Embryonic facial prominence (tissue), 1 donor: ENCODE data around the gene C22orf39.
"Not testable (repeated sequence)": the region's sequence is repeated elsewhere in the genome, so short reads cannot be mapped to it uniquely, and the experiment has no call there.

Experiments
- DNase-seq: peaks from one replicate; pipeline ENCODE4 v3.0.0-alpha.2; 2016; ENCODE audit errors: extremely low spot score

C22orf39 gene

DNA sequence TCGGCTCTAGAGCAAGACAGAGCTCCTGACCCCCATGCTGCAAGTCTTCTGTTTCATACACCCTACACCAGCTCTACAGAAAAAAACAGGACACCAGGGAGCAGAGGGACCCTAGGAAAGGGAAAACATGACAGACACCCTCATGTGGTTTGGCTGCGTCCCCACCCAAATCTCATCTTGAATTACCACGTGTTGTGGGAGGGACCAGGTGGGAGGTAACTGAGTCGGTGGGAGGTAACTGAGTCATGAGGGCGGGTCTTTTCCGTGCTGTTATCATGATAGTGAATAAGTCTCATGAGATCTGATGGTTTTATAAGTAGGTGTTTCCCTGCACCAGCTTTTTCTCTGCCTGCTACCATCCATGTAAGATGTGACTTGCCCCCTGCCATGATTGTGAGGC is 6.6 kb upstream of the C22orf39 start:
- no peak for DNase-seq

GRCh38 chr22:19453718-19454117 is 6.2 kb upstream of the C22orf39 start:
- DNase-seq: no peak

DNA sequence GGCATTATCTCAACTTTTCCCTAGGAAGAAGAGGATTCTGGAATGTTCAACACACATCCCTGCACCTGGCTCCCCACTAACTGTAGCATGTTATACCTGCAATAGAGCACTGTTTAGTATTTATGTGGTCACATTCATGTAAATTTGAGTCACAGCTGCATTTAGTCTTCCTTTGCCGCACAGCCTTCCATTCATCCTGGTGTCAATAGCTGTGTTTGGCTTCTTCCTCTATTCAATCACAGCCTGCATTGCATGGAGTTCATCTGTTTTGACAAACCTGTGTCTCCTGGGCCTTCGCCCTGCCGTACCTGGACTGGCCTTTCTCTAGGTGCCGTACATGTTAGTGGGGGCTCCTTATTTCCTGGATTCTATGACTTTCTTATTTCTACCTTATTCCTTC is 4.1 kb upstream of the C22orf39 start:
- DNase-seq: no peak

DNA sequence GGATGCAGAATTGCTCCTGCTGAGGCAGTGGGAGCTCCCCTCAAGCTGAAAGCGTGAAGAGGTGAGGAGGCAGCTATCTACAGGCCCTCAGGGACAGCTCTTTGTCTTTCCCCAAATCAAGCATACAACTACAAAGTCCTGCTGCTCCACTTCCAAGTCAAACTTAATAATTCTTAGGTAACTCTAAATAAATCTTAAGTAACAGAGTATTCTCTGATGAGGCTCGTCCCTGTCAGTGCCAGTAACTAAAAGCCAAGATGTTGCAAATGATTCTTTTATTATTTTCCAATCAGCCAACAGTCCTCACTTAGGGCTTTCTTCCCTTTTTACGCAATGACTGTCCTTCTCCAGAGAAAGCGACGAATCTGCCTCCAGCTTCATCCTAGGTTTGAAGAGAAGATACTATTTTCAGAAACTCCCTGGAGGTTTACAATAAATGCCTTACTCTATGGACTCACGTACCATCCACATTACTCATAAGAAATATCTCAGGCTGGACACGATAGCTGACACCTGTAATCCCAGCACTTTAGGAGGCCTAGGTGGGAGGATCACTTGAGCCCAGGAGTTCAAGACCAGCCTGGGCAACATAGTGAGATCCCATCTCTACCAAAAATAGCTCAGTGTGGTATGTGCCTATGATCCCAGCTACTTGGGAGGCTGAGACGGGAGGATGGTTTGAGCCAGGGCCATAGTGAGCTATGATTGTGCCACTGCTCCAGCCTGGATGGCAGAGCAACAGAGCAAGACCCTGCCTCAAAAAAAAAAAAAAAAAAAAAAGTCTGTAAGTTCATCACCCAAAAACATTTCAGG is 3.1 kb upstream of the C22orf39 start:
- DNase-seq: no peak

DNA sequence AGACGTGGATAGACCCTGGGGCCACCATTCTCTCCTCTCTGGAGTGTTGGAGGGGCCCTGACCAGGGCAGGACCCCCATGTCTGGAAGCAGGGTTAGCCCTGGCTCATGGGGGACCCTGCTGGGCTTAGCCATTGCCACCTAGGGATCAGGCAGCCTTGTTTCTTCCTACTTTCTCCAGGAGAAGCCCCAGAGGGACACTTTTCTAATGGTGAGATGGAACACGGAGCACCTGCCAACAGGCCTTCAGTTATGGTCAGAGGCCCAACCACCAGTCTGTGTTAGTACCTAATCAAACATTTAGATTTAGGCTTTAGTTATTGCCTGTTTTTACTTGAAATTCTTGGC is 1.9 kb upstream of the C22orf39 start:
- DNase-seq: no peak

GRCh38 chr22:19448739-19449421 is 1.4 kb upstream of the C22orf39 start:
- no peak for DNase-seq

GRCh38 chr22:19448076-19448607 is 631 bp upstream of the C22orf39 start:
- DNase-seq: peak; percentile 19

DNA sequence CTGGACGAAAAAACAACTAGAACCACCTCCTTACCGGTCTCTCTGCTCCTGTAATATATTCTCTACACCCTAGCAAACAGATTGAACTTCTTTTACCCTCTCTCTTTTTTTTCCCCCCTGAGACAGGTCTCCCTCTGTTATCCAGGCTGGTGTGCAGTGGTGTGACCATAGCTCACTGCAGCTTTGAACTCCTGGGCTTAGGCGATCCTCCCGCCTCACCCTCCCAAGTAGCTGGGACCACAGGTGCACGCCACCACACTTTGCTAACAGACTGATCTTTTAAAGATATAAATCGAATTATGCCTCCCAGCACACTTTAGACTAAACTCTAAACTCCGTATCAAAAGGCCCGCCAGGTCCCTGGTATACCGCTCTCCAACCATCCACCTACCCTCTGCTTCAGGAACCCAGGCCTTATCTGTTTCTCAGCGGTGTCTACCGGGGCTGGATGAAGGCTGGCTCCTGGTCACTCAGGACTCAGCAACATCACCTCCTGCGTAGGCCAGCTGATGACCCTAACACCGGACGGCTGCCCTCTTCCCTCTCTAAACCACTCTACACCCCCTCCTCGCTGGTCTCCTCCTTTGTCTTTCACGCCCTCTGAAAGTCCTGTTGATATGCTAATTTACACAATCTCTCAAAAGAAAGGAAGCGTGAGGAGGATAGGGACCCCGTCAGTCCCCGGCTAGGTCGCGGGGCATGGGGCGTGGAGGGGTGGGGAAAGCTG is 745 bp downstream of the C22orf39 start:
- DNase-seq: no peak

DNA sequence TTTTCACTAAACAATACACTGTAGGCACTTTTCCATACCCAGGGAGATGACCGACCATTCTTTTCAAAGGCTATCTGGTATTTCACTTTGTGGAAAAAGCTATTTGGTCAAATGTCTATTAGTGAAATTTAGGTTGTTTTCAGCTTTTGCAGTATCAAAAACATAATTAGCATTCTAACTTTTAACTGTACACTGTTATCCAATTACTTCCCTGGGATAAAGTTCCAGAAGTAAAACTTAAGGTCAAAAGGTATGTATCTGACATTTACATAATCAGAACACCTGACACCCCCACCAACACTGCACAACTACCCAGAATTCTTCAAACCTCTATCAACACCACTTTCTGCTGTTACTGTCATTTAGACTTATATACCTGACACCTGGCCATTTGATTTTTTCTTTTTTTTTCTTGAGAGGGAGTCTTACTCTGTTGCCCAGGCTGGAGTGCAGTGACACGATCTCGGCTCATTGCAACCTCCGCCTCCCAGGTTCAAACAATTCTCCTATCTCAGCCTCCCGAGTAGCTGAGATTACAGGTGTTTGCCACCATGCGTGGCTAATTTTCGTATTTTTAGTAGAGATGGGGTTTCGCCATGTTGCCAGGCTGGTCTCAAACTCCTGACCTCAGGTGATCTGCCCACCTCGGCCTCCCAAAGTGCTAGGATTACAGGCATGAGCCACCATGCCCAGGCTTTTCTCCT is 2.1 kb downstream of the C22orf39 start:
- not testable (repeated sequence) for DNase-seq

- DNase-seq: no peak
Measured at GRCh38 chr22:19443544-19444211, 3.8 kb downstream of the C22orf39 start.

DNA sequence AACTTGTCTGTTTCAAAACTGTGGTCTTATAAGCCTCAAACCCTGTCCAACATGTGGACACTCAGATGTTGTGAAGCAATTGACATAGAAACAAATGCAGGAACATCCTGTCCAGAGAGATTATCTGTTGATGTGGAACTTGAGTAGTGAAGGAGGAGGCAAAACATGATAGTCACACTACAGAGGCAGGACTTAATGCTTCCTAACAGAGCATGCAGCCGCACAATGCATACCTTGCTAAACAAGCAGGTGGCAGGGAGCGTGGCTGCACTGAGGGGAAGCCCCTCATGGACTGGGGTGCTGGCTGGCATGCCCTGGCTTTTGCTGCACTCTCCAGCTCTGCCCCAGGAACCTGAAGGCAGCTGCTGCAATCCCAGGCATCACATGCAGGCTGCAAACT is 5.3 kb downstream of the C22orf39 start:
- no peak for DNase-seq

DNA sequence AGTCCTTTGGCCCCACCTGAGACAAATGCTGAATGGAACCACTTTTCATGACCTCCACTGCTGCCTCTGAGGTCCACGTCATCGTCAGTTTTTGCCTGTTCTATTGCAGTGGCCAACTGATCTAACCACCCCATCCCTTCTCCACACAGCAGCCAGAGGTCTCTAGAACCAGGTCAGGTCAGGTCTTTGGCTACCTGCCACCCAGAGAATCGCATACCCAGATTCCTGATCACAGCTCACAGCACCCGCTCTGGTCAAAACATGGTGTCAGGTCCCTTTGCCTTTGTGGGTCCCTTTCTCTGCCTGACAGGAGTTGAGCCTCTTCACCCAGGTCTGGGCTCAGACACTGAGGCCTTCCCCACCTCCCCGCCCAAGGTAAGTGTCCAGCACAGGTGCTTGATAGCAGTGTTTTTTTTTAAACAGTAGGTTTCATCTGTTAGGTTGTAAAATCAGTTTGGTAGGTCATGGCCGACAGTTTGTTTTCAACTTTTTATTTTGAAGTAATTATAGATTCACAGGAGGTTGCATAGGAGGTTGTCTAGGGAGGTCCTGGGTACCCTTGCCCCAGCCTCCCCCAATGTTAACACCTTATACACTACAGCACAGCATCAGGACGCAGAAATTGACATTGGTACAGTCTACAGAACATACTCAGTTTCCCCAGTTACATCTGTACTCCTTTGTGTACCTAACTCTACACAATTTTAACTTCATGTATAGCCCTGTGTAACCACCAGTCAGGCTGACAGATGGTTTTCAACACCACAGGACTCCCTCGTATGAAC is 6.9 kb downstream of the C22orf39 start:
- DNase-seq: no peak

GRCh38 chr22:19438298-19438697 is 9.2 kb downstream of the C22orf39 start:
- DNase-seq: no peak

GRCh38 chr22:19436444-19437161 is 10.9 kb downstream of the C22orf39 start:
- DNase-seq: not testable (repeated sequence)

GRCh38 chr22:19434829-19435580 is 12.5 kb downstream of the C22orf39 start:
- DNase-seq: no peak

GRCh38 chr22:19434401-19434800 is 13.1 kb downstream of the C22orf39 start:
- no peak for DNase-seq

GRCh38 chr22:19432133-19432851 is 15.2 kb downstream of the C22orf39 start, which contains the start of gene MRPL40:
Gene MRPL40, plus strand, starts transcription at chr22:19432545. Its CDS starts 10 bp downstream, at chr22:19432555.
- DNase-seq: peak; percentile 73

DNA sequence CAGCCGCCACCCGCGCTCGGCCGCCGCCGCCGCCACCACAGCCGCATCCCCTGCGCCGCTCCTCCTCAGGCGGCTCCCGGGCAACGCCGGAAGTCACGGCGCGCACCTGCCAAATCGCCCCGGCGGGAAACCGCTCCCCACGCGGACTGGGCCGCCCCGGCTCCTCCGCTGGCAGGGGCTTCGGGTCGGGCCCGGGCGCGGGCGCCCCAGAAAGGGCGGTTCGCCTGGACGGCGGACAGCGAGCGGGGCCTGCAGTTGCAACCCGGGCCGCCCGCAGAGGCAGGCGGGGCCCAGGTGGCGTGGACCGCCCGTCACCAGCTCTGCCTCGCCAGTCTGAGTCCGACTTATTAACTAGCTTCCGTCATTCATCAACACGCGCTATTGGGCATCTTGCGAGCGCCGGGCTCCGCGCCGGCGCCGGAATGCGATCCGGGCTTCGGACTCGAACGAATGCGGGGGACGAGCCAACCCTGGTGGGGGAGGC is 15.8 kb downstream of the C22orf39 start, which contains the start of gene HIRA:
HIRA (minus strand) TSS at position 85 of the 484 bp plus-strand sequence. CDS start 257 bp downstream, outside the sequence.
- DNase-seq: peak; percentile 32
